ENCODE results near the gene F2. TPM values are rescaled to one million over a fixed set of nuclear protein-coding genes. Genes with fewer than 3 reads are reported as not detected.

The F2 gene
- total RNA-seq, result 0.71 TPM in 1 of 2 replicates, not detected in the other

- intact Hi-C loops (cut with micrococcal nuclease), result no loop called here
Observed at GRCh38 chr11:46719048-46719542, at the start of gene F2. TSS of gene F2 (plus strand) at chr11:46719213. CDS start at chr11:46719236, 23 bp downstream.

GRCh38 chr11:46669711-46670139, 49.3 kb upstream of the F2 start:
- intact Hi-C loops (cut with micrococcal nuclease), result loop anchor here (10.0 kb wide), 1 partner anchor 285 kb away; the partner anchor contains the start of gene MDK

- intact Hi-C loops (cut with micrococcal nuclease), result loop anchor here (10.0 kb wide), 1 partner anchor 286 kb away; the partner anchor contains the start of gene MDK
Observed at GRCh38 chr11:46670521-46670920, 48.5 kb upstream of the F2 start.

GRCh38 chr11:46671958-46672315, 47.1 kb upstream of the F2 start:
- intact Hi-C loops (cut with micrococcal nuclease), result loop anchor here (1.0 to 10.0 kb wide), 4 partner anchors 28 to 320 kb away; partner anchors contain the start of genes ARHGAP1, ATG13, HARBI1 and MDK

- intact Hi-C loops (cut with micrococcal nuclease), result loop anchor here (10.0 kb wide), 1 partner anchor 288 kb away; the partner anchor contains the start of gene MDK
Observed at GRCh38 chr11:46672381-46672839, 46.6 kb upstream of the F2 start.

GRCh38 chr11:46673713-46674462, 45.1 kb upstream of the F2 start:
- intact Hi-C loops (cut with micrococcal nuclease), result loop anchor here (10.0 kb wide), 1 partner anchor 289 kb away; the partner anchor contains the start of gene MDK

GRCh38 chr11:46674463-46675287, 44.3 kb upstream of the F2 start:
- intact Hi-C loops (cut with micrococcal nuclease), result loop anchor here (10.0 kb wide), 1 partner anchor 290 kb away; the partner anchor contains the start of gene MDK

- intact Hi-C loops (cut with micrococcal nuclease), result loop anchor here (10.0 kb wide), 1 partner anchor 291 kb away; the partner anchor contains the start of gene MDK
Observed at GRCh38 chr11:46675288-46675851, 43.6 kb upstream of the F2 start.

- intact Hi-C loops (cut with micrococcal nuclease), result loop anchor here (10.0 kb wide), 1 partner anchor 291 kb away; the partner anchor contains the start of gene MDK
Observed at GRCh38 chr11:46675949-46676348, 43.1 kb upstream of the F2 start.

- intact Hi-C loops (cut with micrococcal nuclease), result loop anchor here (10.0 kb wide), 1 partner anchor 292 kb away; the partner anchor contains the start of gene MDK
Observed at GRCh38 chr11:46676436-46677158, 42.4 kb upstream of the F2 start.

GRCh38 chr11:46677169-46677568, 41.8 kb upstream of the F2 start:
- intact Hi-C loops (cut with micrococcal nuclease), result loop anchor here (10.0 kb wide), 1 partner anchor 292 kb away; the partner anchor contains the start of gene MDK

- intact Hi-C loops (cut with micrococcal nuclease), result loop anchor here (10.0 kb wide), 1 partner anchor 293 kb away; the partner anchor contains the start of gene MDK
Observed at GRCh38 chr11:46677991-46678740, 40.8 kb upstream of the F2 start.

- intact Hi-C loops (cut with micrococcal nuclease), result loop anchor here (10.0 kb wide), 1 partner anchor 294 kb away; the partner anchor contains the start of gene MDK
Observed at GRCh38 chr11:46678741-46679130, 40.3 kb upstream of the F2 start.

GRCh38 chr11:46679241-46680163, 39.5 kb upstream of the F2 start:
- intact Hi-C loops (cut with micrococcal nuclease), result loop anchor here (10.0 kb wide), 1 partner anchor 295 kb away; the partner anchor contains the start of gene MDK

GRCh38 chr11:46680164-46680760, 38.8 kb upstream of the F2 start:
- intact Hi-C loops (cut with micrococcal nuclease), result no loop called here

GRCh38 chr11:46680815-46681214, 38.2 kb upstream of the F2 start:
- intact Hi-C loops (cut with micrococcal nuclease), result no loop called here

- intact Hi-C loops (cut with micrococcal nuclease), result no loop called here
Observed at GRCh38 chr11:46681814-46682213, 37.2 kb upstream of the F2 start.

Measured in T-helper 1 cell treated with Interleukin-12 subunit alpha and Interleukin-12 subunit beta and Interleukin-4 antibody, amounts not matched to agents 30 ng/mL and 1 ng/mL, for 36 hours (primary cell).